Right lobe of liver (tissue), 6 donors: ENCODE measurements around the gene THSD7A. TPM values are rescaled to one million over a fixed set of nuclear protein-coding genes. Genes with fewer than 3 reads are reported as not detected.
A peak's percentile ranks its signal among the peaks of the same experiment; 100 is the strongest.

Source experiments
- ATAC-seq, 4 donors: fragments of 200-7000 bp; cut with Tn5 transposase; one replicate each; pipeline ENCODE4 v1.9.1; 2020; ENCODE audit warnings: mild to moderate bottlenecking in 4 of 4, moderate library complexity in 4 of 4
- DNase-seq, 3 donors: peaks; one replicate each; pipeline ENCODE4 v3.0.0-alpha.2; 2020
- H3K27ac ChIP-seq, 3 donors: fragments of 200-600 bp; one replicate each; pipeline ENCODE4 v1.8.0; 2022
- H3K27me3 ChIP-seq, 2 donors: fragments of 200-600 bp; one replicate each; pipeline ENCODE4 v1.8.0; 2022
- H3K36me3 ChIP-seq, 4 donors: fragments of 200-600 bp; sonication (generic) in 1 of 4; one replicate each; pipeline versions ENCODE4 v1.5.1 to v1.8.0; 2017 to 2022; ENCODE audit warnings: control low read depth in 1 of 4
- H3K4me1 ChIP-seq, 4 donors: fragments of 200-600 bp; sonication (generic) in 1 of 4; one replicate each; pipeline versions ENCODE4 v1.5.1 to v1.8.0; 2017 to 2022; ENCODE audit warnings: control low read depth in 1 of 4
- H3K4me3 ChIP-seq, 3 donors: fragments of 200-600 bp; one replicate each; pipeline ENCODE4 v1.8.0; 2022
- H3K9me3 ChIP-seq, 4 donors: fragments of 200-600 bp; sonication (generic) in 1 of 4; one replicate each; pipeline versions ENCODE4 v1.5.1 to v1.8.0; 2017 to 2022; ENCODE audit warnings: control low read depth in 1 of 4
- POLR2A ChIP-seq: fragments of 450-650 bp; IDR thresholded peaks from one replicate; pipeline ENCODE4 v1.6.1; 2017; ENCODE audit warnings: antibody characterized with exemption, mild to moderate bottlenecking
- WGBS: methylation state at CpG from one replicate; pipeline ENCODE4 v1.1.6; 2018; ENCODE audit warnings: low coverage, low lambda C conversion rate; ENCODE audit not compliant: insufficient coverage; ENCODE audit errors: missing lambda C conversion rate; 5-methylcytosine and 5-hydroxymethylcytosine counted together
- intact Hi-C, 2 donors: fragments of 100-400 bp; cut with DNase I; formaldehyde crosslinking; loops; one replicate each; pipeline versions ENCODE4 v1.11.2 to v1.14.1; 2022
- total RNA-seq, 6 experiments: library from RNA; depleted of rRNA in 2 of 6; stranded (reverse); fragments of >200 nt in 2 of 6; fragmentation: NEBNext Ultra II Directional in 3 of 6; extraction: Animal tissue kit (Norgen Biotek cat#: 25700) in 3 of 6; gene quantifications; one replicate each; pipeline versions ENCODE4 v1.1.0 to v1.2.4, GENCODE V29; 2016 to 2023
- TF ChIP-seq, protein P1 (sequence below), 4 donors: fragments of 200-600 bp in 3 of 4; fragments of 450-650 bp in 1 of 4; IDR thresholded peaks; one replicate each; pipeline versions ENCODE4 v1.5.1 to v1.8.0; 2016 to 2022; ENCODE audit warnings: antibody characterized with exemption in 4 of 4, mild to moderate bottlenecking in 2 of 4
- donor health status: DM: no; HTN: yes; CAD: no.
- donor health status: DM: no; HTN: no; CAD: no.
- donor health status: DM: no; HTN: no; CAD: no.
- donor health status: DM: no; HTN: yes; CAD: no.
- donor health status: DM: no; HTN: yes; CAD: no.

Gene THSD7A
- total RNA-seq, 6 experiments from 2014 or later, result 1.1 to 2.5 (median 1.4) TPM

DNA sequence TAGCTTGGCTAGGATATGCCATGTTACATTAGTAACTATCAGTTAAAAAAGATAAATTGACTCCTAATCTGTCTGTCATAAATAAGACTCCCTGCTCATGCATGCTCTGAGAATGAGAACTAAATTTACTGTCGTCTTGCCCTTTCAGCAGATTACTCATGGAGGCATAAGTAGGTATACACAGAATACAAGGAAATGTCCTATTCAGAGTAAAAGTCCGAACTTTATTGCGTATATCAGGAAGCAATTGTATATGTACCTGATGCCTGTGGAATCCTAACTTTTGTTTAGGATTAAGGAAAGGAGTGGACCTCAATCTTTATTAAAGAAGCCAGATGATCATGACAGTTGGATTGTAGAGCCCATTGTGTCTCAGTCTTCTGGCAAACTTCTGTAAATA is 118.6 kb downstream of the THSD7A start:
- DNase-seq (no peak), ATAC-seq (no peak)
- intact Hi-C loops, result no loop called here
- no peaks in the 10 kb centered on the region for H3K27me3 ChIP-seq
- no peaks in the 10 kb centered on the region for H3K9me3 ChIP-seq
- H3K4me3 ChIP-seq, result no peak overlapping the region
- H3K4me1 ChIP-seq, result peaks cover 0 to under 1% (median 0%) of the 10 kb centered on the region in 4 donors
- 63% methylated on average over 3 of the region's 3 CpGs for WGBS
- TF ChIP-seq, protein P1, sequence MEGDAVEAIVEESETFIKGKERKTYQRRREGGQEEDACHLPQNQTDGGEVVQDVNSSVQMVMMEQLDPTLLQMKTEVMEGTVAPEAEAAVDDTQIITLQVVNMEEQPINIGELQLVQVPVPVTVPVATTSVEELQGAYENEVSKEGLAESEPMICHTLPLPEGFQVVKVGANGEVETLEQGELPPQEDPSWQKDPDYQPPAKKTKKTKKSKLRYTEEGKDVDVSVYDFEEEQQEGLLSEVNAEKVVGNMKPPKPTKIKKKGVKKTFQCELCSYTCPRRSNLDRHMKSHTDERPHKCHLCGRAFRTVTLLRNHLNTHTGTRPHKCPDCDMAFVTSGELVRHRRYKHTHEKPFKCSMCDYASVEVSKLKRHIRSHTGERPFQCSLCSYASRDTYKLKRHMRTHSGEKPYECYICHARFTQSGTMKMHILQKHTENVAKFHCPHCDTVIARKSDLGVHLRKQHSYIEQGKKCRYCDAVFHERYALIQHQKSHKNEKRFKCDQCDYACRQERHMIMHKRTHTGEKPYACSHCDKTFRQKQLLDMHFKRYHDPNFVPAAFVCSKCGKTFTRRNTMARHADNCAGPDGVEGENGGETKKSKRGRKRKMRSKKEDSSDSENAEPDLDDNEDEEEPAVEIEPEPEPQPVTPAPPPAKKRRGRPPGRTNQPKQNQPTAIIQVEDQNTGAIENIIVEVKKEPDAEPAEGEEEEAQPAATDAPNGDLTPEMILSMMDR (IDR thresholded peaks at IDR 0.05), result no peak
- no peak for TF ChIP-seq POLR2A
- no peaks in the 10 kb centered on the region for H3K36me3 ChIP-seq
- H3K27ac ChIP-seq, result no peak overlapping the region

DNA sequence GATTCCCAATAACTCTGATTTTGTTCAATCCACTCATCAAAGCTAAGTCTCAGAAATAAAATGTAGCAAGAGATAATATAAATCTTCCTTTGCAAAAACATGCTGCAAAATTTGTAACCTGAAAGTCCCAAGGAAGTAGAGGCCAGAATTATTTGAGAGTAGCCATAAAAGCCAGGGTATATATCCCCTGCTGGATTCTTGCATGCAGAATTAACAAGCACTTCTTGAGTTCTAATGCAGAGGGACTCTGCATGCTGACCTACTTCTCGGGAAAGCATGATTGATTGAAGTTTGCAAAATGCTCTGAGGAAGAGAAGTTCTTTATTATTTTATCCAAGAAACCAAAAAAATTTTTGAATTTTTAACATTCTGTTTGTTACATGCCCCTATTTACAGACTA is 121.6 kb downstream of the THSD7A start:
- H3K27ac ChIP-seq, result no peak overlapping the region
- WGBS, result 64% methylated on average over 1 of the region's 1 CpG
- intact Hi-C loops, result no loop called here
- no peaks in the 10 kb centered on the region for H3K36me3 ChIP-seq
- peaks cover 0 to 19% (median 0%) of the 10 kb centered on the region in 4 donors for H3K4me1 ChIP-seq
- ATAC-seq (no peak), DNase-seq (no peak)
- H3K4me3 ChIP-seq, result no peak overlapping the region
- H3K27me3 ChIP-seq, result no peaks in the 10 kb centered on the region
- no peak for TF ChIP-seq POLR2A
- TF ChIP-seq, protein P1 (IDR thresholded peaks at IDR 0.05), result no peak
- H3K9me3 ChIP-seq, result no peaks in the 10 kb centered on the region

DNA sequence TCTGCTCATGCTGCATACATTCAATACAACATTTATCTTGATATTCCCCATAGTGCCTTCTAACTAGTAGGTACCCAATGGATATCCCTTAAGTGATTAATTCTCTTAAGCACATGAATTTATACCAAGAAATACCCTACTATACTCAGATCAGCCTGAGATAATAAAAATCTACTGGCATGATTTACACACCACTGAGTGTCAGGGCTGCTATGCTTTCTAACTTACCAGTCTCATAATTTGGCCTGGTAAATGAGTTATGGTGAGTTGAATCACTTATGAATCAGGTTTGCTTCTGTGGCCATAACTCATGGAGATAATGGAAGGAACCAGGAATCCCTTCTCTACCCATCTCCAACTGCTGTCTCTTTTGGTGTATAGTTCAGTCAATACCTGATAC is 122.8 kb downstream of the THSD7A start:
- H3K27me3 ChIP-seq, result no peaks in the 10 kb centered on the region
- H3K27ac ChIP-seq, result no peak overlapping the region
- H3K4me1 ChIP-seq, result peaks cover 0 to 19% (median 0%) of the 10 kb centered on the region in 4 donors
- H3K4me3 ChIP-seq, result no peak overlapping the region
- intact Hi-C loops, result no loop called here
- ATAC-seq (no peak), DNase-seq (no peak)
- no peaks in the 10 kb centered on the region for H3K9me3 ChIP-seq
- H3K36me3 ChIP-seq, result no peaks in the 10 kb centered on the region
- TF ChIP-seq, protein P1 (IDR thresholded peaks at IDR 0.05), result no peak
- no peak for TF ChIP-seq POLR2A

DNA sequence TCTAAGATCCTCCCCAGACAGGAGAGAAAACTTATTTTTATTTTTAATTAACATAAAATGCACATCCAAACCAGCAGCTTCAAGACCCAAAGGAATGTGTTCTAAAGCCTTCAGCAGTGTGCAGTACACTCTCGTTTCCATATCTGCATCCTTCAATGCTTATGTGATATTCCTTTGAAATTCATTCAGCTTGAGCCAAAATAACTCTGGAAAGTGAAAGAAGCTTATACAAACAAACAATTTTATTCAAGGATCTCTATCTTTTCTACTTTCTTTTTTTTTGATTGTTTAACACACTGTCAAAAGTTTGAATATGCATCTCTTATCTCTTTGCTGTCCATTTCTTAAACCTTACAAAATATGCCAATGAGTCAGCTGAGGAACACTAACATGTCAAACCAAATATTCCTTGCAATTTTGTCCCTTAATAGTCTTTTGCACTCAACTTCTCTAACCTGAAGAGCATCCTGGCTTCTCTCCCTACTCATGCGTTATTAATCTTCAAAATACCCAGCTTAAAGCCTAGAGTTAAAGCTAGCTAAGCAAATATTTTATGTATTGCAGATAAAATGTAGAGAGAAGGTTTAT is 124.3 kb downstream of the THSD7A start:
- intact Hi-C loops, result no loop called here
- ATAC-seq, result peak; percentile 36 to 58 (median 48)
- H3K27ac ChIP-seq, result no peak overlapping the region
- 13% methylated on average over 2 of the region's 2 CpGs for WGBS
- DNase-seq, result no peak
- H3K36me3 ChIP-seq, result no peaks in the 10 kb centered on the region
- no peak overlapping the region for H3K4me3 ChIP-seq
- H3K27me3 ChIP-seq, result no peaks in the 10 kb centered on the region
- peaks cover 0 to 19% (median 0%) of the 10 kb centered on the region in 4 donors for H3K4me1 ChIP-seq
- TF ChIP-seq, protein P1 (IDR thresholded peaks at IDR 0.05), result no peak
- no peak for TF ChIP-seq POLR2A
- no peaks in the 10 kb centered on the region for H3K9me3 ChIP-seq
